ENCODE results near the gene LDHB. TPM values are rescaled to one million over a fixed set of nuclear protein-coding genes. Genes with fewer than 3 reads are reported as not detected.

The LDHB gene
- total RNA-seq, 1 experiment from 2014 or later = 1,343 TPM

- Histone ChIP-seq H2BK5ac (ENCODE audit: insufficient read length, low read length) (no peak within 1 kb of the TSS), H4K8ac (replicated peaks; ENCODE audit: insufficient read length, low read depth, low read length) (no peak within 1 kb of the TSS), H4K5ac (ENCODE audit: insufficient read length, low read depth, low read length) (no peak within 1 kb of the TSS), H2BK120ac (ENCODE audit: low read depth, low read length, poor library complexity, severe bottlenecking) (no peak within 1 kb of the TSS), H3K9ac (ENCODE audit: extremely low read depth, insufficient read length, low read length) (no peak within 1 kb of the TSS), H3K56ac (ENCODE audit: insufficient read length, low read depth, low read length) (no peak within 1 kb of the TSS), H2BK12ac (ENCODE audit: insufficient read length, low read depth, low read length) (no peak within 1 kb of the TSS), H3K18ac (ENCODE audit: insufficient read length, low read depth, low read length) (no peak within 1 kb of the TSS), H3K79me1 (ENCODE audit: insufficient read depth, low read depth, low read length, poor library complexity, severe bottlenecking) (no peaks in the 10 kb centered on the region), H3K23ac (ENCODE audit: insufficient read length, low read depth, low read length) (no peak within 1 kb of the TSS), H2AFZ (ENCODE audit: low read length) (no peak within 1 kb of the TSS), H4K20me1 (ENCODE audit: control insufficient read depth, insufficient read depth, insufficient read length) (no peaks in the 10 kb centered on the region), H3K4me1 (ENCODE audit: insufficient read depth, low read length) (no peaks in the 10 kb centered on the region), H3K4ac (ENCODE audit: low read depth, low read length) (no peak within 1 kb of the TSS), H3T11ph (ENCODE audit: low read length) (no peak within 1 kb of the TSS), H3K23me2 (ENCODE audit: insufficient read length, low read depth, low read length, poor library complexity, severe bottlenecking) (no peaks in the 10 kb centered on the region), H3K27ac (ENCODE audit: insufficient read length, low read depth, low read length) (no peak within 1 kb of the TSS), H3K14ac (ENCODE audit: insufficient read depth, low read length) (no peak within 1 kb of the TSS), H2AK5ac (ENCODE audit: insufficient read length, low read length) (no peak within 1 kb of the TSS), H3K4me2 (ENCODE audit: insufficient read depth, insufficient read length, low read length) (no peak within 1 kb of the TSS), H2BK20ac (ENCODE audit: low read depth, low read length, poor library complexity, severe bottlenecking) (no peak within 1 kb of the TSS), H3K9me3 (ENCODE audit: control insufficient read depth, low read depth, low read length) (no peaks in the 10 kb centered on the region), H3K27me3 (ENCODE audit: insufficient read depth, low read length) (no peaks in the 10 kb centered on the region), H2BK15ac (ENCODE audit: low read depth, low read length) (no peak within 1 kb of the TSS), H3K79me2 (ENCODE audit: insufficient read depth, low read length) (no peaks in the 10 kb centered on the region), H4K91ac (ENCODE audit: insufficient read length, low read depth, low read length) (no peak within 1 kb of the TSS)
- no CpG with 5 or more reads among the region's 7 CpGs for WGBS (ENCODE audit: extremely low coverage, insufficient read length, low lambda C conversion rate)
- H3K4me1 Mint-ChIP-seq = peaks cover 4 to 10% of the 10 kb centered on the region in 2 experiments; a peak in 3 of 4 replicates
- no peak within 1 kb of the TSS for H3K4me3 Mint-ChIP-seq
- no peaks in the 10 kb centered on the region; the same call in 1 of the 2 replicates for H3K27me3 Mint-ChIP-seq (ENCODE audit: low read depth)
- DNase-seq = no peak
- TF ChIP-seq CTCF (conservative IDR thresholded peaks at IDR 0.05) = no peak
- H3K36me3 Mint-ChIP-seq (ENCODE audit: insufficient read depth in 1 of 3, low read depth in 3 of 3) = no peaks in the 10 kb centered on the region
- H3K27ac Mint-ChIP-seq = 0 out of 7 replicates have a peak within 1 kb of the TSS, but pooled peaks of 1 of the 3 experiments have one; percentile 22
- H3K9me3 Mint-ChIP-seq = no peaks in the 10 kb centered on the region
These were observed 53.2 kb downstream of the LDHB start, which contains the start of gene GYS2 for GRCh38 chr12:21604245-21605101. TSS of gene GYS2 (minus strand) at chr12:21604847. CDS start at chr12:21604592, 255 bp downstream.

All from H9 (cell line).